ENCODE measurements around the gene ARHGEF38.

ARHGEF38 gene

GRCh38 chr4:105544520-105545286, 7.7 kb upstream of the ARHGEF38 start:
- TF ChIP-seq, protein P1, sequence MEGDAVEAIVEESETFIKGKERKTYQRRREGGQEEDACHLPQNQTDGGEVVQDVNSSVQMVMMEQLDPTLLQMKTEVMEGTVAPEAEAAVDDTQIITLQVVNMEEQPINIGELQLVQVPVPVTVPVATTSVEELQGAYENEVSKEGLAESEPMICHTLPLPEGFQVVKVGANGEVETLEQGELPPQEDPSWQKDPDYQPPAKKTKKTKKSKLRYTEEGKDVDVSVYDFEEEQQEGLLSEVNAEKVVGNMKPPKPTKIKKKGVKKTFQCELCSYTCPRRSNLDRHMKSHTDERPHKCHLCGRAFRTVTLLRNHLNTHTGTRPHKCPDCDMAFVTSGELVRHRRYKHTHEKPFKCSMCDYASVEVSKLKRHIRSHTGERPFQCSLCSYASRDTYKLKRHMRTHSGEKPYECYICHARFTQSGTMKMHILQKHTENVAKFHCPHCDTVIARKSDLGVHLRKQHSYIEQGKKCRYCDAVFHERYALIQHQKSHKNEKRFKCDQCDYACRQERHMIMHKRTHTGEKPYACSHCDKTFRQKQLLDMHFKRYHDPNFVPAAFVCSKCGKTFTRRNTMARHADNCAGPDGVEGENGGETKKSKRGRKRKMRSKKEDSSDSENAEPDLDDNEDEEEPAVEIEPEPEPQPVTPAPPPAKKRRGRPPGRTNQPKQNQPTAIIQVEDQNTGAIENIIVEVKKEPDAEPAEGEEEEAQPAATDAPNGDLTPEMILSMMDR (conservative IDR thresholded peaks at IDR 0.05) = no peak
- no peak for TF ChIP-seq ZFX (IDR thresholded peaks at IDR 0.05)
- no peak overlapping the region for H3K27ac ChIP-seq

GRCh38 chr4:105546086-105546485, 6.3 kb upstream of the ARHGEF38 start:
- TF ChIP-seq, protein P1 (conservative IDR thresholded peaks at IDR 0.05) = no peak
- TF ChIP-seq ZFX (IDR thresholded peaks at IDR 0.05) = no peak
- no peak overlapping the region for H3K27ac ChIP-seq

- H3K27ac ChIP-seq = no peak overlapping the region
- TF ChIP-seq ZFX (IDR thresholded peaks at IDR 0.05) = no peak
- TF ChIP-seq, protein P1 (conservative IDR thresholded peaks at IDR 0.05) = no peak
These were observed 4.7 kb upstream of the ARHGEF38 start for GRCh38 chr4:105547769-105548168.

GRCh38 chr4:105548483-105548882, 3.9 kb upstream of the ARHGEF38 start:
- H3K27ac ChIP-seq = no peak overlapping the region
- no peak for TF ChIP-seq ZFX (IDR thresholded peaks at IDR 0.05)
- TF ChIP-seq, protein P1 (conservative IDR thresholded peaks at IDR 0.05) = no peak

GRCh38 chr4:105550641-105551040, 1.8 kb upstream of the ARHGEF38 start:
- H3K27ac ChIP-seq = no peak overlapping the region
- TF ChIP-seq, protein P1 (conservative IDR thresholded peaks at IDR 0.05) = no peak
- no peak for TF ChIP-seq ZFX (IDR thresholded peaks at IDR 0.05)

DNA sequence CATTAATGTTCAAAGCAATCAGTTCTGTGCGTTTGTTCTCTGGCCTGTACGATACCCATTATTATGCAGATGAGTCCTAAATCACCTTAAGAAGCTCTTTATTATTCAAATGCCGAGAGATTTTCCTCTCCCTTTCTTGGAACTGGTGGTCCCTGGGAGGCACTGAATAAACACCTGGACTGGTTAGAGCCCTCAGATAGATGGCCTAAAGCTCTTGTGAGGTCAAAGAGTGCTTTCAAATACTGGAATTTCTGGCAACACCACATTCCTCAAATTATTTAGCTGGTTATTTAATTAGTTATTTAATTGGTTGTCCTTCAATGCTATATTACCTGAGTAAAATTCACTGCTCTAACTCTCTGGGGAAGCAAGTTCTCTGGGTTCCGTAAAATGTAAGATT, 3.0 kb downstream of the ARHGEF38 start:
- H3K27ac ChIP-seq = no peak overlapping the region
- TF ChIP-seq ZFX (IDR thresholded peaks at IDR 0.05) = no peak
- TF ChIP-seq, protein P1 (conservative IDR thresholded peaks at IDR 0.05) = no peak

- H3K27ac ChIP-seq = no peak overlapping the region
These were observed 3.8 kb downstream of the ARHGEF38 start for GRCh38 chr4:105556206-105556605.

More at GRCh38 chr4:105556206-105556605, 3.8 kb downstream of the ARHGEF38 start:
- no peak for TF ChIP-seq ZFX (IDR thresholded peaks at IDR 0.05)
- TF ChIP-seq, protein P1 (conservative IDR thresholded peaks at IDR 0.05) = no peak

Data from C4-2B (cell line).